Measurements from ENCODE around the gene SIL1. TPM values are rescaled to one million over a fixed set of nuclear protein-coding genes. Genes with fewer than 3 reads are reported as not detected.

The SIL1 gene
- polyA plus RNA-seq, 4 donors = 43.7 to 55.8 (median 50.1) TPM

DNA sequence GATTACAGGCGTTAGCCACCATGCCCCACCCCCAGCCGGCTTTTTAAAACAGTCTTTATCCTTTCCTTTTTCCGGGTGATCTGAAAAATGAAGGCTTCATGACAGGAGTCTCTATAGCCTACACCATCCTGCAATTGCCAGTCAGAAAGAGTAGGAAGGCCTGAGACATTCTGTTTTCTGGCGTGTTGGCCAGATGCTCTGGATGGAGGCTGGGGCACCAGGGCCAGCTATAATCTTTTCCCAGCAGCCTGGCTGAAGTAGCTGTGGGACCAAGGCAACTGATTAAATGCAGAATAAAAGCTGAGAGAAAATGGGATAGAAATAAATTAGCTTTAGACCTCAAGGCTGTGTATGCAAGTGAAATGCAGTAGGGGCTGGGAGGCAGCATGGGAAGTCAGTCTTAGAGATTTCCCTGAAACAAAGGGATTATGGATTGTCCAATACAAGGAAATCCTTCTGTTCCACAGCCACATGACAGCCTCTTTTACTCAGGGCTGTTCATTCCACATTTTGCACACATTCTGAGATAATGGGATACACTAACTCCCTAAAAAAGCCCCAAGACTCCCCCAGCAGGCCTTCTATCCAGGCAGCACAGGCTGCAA lies 207.1 kb downstream of the SIL1 start:
- no peak for DNase-seq (ENCODE audit: low read depth in 4 of 4, low spot score in 2 of 4)

DNA sequence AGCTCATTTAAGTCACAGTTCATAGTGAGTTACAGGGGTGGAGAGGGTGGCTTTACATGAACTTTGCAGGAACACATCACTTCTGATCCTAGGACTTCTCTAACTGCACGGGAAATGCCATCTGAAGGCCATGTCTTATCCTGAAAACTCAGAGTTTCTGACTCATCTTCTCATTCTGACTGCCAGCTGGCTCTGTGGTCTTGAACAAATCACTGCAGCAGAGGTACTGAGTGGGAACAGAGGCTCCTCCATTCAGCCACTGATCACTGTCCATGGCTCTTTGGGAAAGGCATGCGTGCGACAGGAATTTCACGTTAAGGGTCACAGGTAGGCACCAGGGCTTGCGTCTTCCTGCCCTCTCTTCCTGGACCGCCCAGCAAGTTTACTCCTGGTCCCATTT lies 208.4 kb downstream of the SIL1 start:
- no peak for DNase-seq (ENCODE audit: low read depth in 4 of 4, low spot score in 2 of 4)

DNA sequence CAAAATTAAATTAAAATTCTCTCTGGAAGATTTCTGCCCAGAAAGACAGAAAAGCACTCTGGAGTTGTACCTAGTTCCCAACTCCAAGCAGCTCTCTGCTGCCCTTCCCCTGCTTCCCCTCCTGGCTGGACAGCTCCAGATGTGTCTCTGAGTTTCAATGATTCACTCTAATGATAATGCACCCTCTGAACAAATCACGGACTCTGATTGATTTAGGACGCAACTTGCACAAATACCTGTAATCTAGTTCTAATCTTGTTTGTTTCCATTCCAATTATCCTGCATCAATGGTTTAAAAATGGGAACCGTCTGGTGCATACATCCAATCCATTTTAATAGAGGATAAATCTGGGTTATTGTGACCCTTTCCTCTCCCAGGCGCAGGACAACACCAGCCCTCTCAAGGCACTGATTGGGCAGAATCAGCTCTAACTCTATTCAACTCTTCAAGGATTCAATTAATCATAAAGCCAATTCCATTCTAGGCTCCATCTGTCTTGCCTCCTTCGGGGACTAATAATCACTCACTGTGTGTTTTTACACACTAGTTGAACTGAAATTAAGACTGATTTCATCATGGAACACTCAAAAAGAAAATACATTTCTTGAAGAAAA lies 211.9 kb downstream of the SIL1 start:
- DNase-seq (ENCODE audit: low read depth in 4 of 4, low spot score in 2 of 4) = no peak

DNA sequence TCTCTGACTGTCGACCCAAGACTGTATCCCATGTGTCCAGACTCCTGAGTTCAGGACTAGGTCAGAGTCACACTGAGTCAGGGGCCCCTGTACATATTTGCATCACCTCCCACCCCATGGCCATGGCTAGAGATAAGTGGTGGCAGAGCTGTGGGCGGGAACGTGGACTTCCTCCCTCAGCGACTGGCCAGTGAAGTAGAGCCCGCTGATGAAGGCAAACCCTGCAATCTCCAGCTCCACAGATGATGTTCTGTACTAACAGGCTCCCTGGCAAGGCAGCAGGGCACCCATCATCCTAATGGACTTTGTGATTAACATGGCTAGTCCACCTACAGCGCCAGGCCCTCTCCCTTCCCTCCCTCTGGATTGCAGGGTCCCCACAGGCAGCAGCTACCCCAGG lies 212.5 kb downstream of the SIL1 start:
- no peak for DNase-seq (ENCODE audit: low read depth in 4 of 4, low spot score in 2 of 4)

DNA sequence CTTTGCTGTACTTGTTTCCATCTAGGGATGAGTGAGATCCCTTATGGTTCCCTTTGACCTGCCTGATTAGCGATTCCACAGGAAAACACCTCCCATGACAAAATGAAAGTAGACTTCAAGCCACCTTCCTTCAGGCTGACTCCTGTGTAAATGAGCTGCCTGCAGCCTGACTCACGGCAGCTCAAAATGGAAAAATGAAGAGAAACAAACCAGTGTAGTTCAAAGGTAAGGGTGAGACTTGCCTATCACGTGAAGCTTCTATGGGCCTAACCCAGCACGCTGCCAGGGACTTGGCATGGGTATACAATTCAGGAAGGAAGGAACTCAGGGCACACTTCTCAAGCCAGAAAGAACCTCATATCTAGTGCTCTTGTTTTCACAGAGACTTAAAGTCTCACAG lies 212.9 kb downstream of the SIL1 start:
- DNase-seq (ENCODE audit: low read depth in 4 of 4, low spot score in 2 of 4) = no peak

DNA sequence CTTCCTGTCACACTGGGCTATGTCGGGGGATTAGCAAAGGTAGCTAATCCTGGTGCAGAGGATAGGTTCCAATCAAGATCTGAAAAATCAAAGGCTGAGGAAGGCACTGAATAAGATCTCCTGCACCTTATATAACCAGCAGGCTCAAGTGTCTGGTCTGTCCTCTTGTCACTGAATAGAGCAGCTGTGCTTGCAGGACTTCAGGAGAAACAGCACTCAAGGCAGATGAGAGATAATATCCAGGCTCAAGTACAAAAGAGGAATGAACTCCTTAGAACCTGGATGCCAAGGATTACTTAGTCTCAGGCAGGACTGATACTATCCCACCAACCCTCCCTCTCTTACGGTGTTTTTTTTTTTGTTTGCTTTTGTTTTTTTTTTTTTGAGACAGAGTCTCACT lies 214.2 kb downstream of the SIL1 start:
- no peak for DNase-seq (ENCODE audit: low read depth in 4 of 4, low spot score in 2 of 4)

DNA sequence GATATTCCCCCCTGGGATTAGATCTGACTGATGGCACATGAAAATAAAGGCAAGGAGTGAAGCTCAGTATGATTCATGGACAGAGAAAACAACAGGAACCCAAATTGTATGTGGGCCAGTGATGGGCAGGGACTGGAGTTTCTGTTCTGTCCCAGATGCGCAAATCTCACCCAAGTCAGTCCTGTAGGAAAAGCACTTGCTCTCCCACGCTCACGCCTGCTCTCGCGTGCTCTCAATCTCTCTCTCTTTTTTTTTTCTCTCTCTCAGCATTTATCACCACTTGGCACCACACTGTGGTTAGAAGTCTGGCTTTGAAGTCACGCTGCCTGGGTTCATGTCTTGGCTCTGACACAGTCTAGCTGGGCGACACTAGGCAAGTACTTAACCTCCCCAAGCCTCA lies 216.6 kb downstream of the SIL1 start:
- DNase-seq (ENCODE audit: low read depth in 4 of 4, low spot score in 2 of 4) = no peak

DNA sequence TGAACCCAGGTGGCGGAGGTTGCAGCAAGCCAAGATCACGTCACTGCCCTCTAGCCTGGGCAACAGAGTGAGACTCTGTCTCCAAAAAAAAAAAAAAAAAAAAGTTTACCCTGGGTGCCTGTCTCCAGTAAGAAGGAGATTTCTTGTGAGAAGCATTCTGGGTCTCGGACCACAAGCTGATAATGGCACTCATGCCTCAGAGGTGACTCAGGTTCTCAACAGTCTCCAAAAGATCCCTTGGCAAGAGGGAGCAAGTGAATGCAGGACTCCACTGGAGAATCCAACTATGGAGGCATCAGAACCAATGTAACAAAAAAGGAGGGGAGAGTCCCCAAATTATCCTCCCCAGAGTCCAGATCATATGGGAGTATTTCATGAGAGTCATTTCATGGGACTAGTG lies 217.0 kb downstream of the SIL1 start:
- no peak for DNase-seq (ENCODE audit: low read depth in 4 of 4, low spot score in 2 of 4)

DNA sequence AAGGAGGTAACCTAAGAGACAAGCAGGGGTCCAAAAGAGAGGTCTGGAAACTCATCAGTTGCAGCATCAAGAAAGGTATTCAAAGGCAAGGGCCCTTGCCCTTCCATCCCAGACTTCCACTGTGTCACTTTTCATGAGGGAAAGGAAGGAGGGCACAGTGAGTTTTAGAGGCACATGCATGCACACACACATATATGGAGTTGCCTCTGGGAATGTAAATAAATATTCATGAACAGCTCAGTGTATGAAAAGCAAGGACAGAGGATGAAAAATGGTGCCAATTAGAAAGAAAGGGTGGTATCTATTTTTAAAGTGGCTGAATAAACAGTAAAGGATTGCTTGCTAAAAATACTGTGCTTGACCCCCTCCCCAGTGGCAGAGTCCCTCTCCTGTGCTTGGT lies 217.7 kb downstream of the SIL1 start:
- no peak for DNase-seq (ENCODE audit: low read depth in 4 of 4, low spot score in 2 of 4)

DNA sequence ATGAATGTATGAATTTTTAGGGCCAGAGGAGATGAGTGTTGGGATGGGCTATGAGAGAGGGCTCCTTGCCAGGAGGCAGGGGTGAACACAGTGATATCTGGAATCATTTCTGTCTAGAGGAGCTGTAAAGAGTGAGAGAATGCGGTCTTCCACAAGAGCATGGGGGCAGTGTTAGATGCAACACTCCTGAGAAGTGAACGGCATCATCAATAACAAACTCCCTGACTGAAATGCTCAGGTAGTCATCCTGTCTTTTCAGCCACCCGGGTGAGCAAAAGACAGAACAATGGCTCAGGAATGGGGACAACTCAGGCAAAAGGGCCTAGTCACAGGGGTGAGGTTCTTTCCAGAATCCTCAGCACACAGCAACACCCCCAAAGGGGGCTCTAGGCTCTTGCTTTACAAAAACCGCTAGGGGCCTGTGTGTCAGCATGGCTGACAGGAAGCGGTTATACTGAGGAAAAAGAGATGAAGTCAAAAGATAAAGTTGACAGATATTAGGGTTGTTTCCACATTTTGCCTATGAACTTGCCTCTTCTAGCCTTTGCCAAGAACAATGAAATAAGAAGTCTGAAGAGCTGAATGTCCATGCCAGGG lies 218.4 kb downstream of the SIL1 start:
- DNase-seq (ENCODE audit: low read depth in 4 of 4, low spot score in 2 of 4) = no peak

DNA sequence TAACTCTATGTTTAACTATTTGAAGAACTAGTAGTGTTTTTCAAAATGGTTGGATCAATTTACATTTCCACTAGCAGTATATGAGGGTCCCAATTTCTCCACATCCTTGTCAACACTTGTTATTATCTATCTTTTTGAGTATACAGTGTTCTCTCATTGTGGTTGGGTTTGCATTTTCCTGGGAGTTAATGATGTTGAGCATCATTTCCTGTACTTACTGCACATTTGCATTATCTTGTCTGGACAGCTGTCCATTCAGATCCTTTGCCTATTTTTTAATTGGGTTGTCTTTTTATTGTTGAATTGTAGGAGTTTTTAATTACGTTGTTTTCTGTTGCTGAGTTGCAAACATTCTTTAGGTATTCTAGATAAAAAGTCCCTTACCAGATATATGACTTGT lies 219.6 kb downstream of the SIL1 start:
- no peak for DNase-seq (ENCODE audit: low read depth in 4 of 4, low spot score in 2 of 4)

DNA sequence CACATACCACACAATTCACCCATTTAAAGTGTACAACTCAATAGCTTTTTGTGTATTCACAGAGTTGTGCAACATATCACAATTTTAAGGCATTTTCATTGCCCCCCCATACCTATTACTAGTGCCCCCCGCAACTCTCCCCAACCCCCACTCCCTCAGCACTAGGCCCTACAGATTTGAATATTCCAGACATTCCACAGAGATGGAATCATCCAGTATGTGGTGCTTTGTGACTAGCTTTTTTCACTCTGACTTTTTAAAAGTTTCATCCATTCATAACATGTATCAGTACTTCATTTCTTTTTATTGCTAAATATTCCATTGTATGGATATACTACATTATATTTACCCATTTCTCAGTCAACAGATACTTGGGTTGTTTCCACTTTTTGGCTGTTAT lies 220.1 kb downstream of the SIL1 start:
- no peak for DNase-seq (ENCODE audit: low read depth in 4 of 4, low spot score in 2 of 4)

DNA sequence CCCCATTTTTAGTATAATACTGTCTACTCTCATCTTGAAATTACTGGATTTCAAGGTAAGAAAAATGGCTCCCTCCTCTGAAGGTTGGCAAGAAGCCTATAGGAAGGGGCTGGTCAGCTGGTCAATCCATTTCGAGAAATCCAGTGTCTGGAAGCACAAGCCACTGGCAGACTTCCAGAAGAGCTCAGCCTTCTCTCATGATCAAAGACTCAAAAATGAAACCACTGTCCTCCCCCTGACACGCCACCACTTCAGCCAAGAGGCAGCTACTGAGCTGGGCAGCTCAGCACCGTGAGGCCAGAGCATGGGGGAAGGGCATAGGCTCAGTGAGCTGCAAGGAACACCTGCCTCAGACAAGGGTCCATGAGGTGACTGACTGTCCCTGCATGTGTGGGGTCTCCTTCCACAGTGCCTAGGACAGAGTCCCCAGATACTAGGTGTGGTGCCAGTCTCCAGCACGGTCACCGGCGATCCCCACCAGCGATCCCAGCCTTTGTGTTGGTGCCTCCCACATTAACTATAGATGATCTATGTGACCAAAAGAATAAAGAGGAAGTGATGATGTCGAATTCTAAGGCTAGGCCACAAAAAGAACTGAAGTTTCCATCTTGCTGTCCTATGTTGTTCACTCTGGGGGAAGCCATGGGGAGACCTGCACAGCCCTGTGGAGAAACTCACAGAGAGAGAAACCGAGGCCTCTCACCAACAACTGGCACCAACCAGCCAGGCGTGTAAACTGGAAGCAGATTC lies 222.9 kb downstream of the SIL1 start:
- DNase-seq (ENCODE audit: low read depth in 4 of 4, low spot score in 2 of 4) = no peak

DNA sequence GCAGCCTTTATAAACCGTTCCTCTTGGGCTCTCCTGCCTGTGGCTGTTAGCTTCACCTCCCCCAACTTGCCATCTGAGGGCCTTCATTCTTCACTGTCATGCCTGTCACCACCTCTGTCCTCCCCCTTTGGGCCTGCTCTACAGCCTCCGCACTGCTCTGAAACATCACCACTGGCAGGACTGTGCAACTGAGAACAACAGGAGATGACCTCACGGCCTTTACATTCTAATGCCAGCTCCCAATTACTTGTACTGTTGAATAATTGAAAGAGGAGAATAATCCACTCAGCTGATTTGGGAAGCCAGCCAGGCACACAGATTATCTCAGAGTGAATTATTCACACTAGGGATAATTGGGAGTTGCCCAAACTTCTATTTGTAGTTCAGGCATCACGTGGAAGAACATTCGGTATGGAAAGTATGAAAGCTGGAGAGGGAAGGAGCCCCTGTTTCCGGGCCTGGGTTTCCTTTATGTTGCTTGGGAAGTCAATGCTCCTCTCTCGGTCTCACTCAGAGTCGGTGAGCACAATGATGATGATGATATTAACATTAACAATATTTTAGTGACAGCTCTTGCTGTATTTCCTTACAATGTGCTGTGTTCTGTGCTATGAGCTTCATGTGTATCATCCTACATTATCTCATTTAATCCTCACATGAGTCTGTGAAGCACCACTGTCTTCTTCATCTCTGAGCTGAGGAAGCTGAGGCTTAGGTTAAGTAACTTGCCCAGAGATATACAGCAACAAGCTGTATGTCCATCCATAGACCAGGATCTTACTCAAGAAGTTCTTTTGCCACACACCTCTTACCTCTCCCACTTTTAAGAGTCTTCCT lies 223.7 kb downstream of the SIL1 start:
- no peak for DNase-seq (ENCODE audit: low read depth in 4 of 4, low spot score in 2 of 4)

DNA sequence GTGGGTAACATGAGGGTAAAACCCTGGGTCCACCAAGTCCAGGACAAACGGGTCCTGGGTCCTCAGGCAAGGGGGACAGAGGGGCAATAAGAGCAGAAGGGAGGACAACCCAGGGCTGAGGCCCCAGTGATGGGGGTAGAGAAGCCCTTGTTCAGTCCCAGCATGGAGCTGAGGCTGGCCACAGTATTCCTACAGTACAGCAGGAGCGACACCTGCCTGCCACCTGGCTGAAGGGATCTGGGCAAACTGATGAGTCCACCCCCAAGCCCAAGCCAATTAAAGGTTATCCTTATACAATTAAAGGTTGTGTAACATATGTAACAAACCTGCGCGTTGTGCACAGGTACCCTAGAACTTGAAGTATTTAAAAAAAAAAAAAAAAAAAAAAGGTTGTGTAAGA lies 225.3 kb downstream of the SIL1 start:
- no peak for DNase-seq (ENCODE audit: low read depth in 4 of 4, low spot score in 2 of 4)

DNA sequence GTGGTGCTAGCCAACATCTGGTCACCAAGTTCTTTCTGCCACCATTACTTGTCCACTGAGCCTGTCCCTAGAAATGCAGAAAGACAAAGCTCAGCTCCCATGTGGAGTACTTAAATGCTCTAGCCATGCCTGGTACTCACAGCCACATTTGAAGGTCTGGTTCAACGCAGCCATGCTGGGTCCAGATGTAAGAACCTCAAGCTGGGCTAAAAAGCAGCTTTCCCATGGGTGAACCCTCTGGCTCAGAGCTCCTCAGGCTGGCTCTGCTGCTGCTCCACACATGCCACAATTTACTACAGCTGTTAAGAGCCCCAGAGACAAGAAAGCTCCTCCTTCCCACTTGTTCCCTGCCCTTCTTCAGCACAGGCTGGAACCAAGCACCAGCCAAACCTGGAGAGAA lies 225.9 kb downstream of the SIL1 start:
- no peak for DNase-seq (ENCODE audit: low read depth in 4 of 4, low spot score in 2 of 4)

DNA sequence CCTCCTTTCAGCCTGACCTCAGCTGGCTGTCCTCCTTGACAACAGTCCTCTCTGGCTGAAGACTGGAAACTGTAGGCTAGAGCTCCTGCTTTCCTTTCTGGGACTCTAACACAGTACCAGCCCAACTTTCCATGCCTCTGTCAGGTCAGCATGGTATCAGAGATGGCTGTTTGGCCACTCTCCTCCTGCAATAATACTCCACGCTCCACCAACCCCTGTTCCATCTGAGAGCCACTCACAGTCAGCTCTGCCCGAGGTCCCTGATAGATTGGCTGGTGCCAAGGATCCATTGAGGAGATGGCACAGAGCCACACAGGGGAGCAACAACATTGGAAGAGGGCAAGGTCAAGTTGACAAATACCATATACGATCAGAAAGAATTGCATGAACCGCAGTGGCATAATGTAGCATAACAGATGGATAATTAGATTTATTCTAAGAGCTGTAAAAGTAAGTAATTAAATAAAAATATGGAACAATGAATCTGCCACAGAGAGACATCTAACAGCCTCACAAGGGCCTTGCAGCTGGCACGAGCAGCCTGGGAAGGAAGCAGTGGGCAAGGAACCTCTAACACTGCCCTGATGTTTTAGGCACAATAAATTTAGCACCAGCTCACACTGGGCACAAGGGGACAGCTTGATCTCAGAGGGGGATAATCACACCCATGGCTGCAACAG lies 228.7 kb downstream of the SIL1 start:
- DNase-seq (ENCODE audit: low read depth in 4 of 4, low spot score in 2 of 4) = no peak

DNA sequence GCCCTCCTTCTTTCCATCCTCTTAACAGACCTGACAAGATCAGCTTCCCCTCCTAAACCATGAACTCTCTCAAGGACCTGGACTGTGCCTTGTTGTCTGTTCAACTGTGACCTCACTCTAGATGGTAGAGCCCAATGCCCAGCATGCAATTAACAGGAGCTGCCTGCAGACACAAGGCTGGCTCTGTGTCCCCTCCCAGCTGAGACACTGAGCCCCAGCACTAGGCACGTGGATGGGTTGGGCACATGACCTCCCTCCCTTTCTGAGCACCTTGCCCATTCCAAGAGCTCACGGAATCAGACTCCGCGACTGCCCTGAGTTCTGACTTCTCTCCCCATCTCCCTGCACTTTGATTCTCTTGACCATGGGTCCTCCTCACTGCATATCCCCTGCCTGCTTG lies 229.6 kb downstream of the SIL1 start:
- no peak for DNase-seq (ENCODE audit: low read depth in 4 of 4, low spot score in 2 of 4)

DNA sequence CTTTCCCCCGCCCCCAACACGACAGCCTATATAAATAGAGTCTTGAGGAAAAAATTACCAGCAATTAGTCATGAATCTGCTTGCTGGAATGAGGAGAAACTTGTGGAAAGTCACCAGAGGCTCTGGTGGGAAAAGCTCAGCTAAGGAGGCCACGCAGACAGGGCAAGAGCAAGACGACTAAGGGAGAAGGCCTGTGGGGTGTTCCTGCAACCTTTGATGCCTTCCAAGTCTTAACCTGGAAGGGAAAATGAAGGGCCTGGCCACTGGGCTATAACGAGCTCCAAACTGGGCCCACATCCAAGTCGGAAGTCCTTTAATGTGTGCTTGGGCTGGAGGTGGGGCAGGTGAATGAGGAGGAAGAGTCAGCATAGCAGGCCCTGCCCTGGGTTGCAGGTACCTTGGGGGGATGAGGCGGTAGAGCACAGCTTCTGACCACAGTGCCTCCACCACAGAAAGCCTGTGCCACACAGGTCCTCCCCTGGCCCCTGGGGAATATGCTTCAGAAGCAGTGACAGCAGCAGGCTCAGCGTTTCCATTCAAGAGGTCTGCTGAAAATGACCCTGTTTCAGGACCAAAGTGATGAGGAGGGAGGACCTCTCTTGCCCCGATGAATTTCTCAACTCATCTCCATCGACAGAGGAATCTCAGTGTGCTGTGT lies 230.2 kb downstream of the SIL1 start:
- no peak for DNase-seq (ENCODE audit: low read depth in 4 of 4, low spot score in 2 of 4)

Measured in left renal cortex interstitium (tissue), 4 donors.